ENCODE data around the gene RAB34.
"Not testable (repeated sequence)": the region's sequence is repeated elsewhere in the genome, so short reads cannot be mapped to it uniquely, and the experiment has no call there.

The RAB34 gene

DNA sequence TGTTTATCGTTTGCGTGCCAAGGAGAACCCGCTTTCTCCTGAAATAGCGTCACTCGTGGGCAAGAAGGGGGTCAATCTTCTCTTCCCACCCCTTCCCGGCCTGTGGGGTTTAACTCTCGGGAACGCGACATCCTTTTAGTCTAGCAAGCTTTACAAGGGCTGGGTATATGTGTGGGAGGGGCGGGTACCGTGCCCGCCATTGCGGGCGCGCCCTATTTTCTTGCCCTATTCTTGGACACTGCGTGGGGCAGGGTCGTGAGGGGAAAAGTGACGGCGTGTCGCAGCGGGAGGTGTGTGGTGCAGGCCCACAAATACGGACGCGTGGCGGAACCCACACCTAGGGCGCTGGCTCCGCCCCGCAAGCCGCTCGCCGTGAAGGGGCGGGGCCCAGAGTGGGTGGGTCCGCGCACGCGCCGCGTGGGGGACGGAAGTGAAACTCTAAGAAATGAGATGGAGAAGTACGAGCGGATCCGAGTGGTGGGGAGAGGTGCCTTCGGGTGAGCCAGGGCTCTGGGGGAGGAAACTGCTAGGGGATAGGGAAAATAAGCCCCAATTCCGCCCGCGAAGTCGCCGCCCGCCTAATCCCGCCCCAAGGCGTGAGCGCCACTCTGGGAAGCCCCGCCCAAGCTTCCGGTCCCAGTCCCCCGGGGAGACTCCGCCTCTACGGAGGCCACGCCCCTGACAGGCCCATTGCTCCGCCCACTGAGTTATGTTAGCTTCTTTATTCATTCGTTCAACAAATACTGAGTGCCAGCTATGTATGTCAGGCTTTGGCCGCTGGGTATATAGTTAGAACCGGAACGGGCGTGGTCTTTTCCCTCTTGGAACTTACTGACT lies 10.9 kb upstream of the RAB34 start, which contains the start of gene NEK8:
TSS of gene NEK8 (plus strand) at position 425 of the 837 bp plus-strand sequence. CDS start at position 451, 26 bp downstream.
- DNase-seq (ENCODE audit: low read depth): peak; percentile 89

DNA sequence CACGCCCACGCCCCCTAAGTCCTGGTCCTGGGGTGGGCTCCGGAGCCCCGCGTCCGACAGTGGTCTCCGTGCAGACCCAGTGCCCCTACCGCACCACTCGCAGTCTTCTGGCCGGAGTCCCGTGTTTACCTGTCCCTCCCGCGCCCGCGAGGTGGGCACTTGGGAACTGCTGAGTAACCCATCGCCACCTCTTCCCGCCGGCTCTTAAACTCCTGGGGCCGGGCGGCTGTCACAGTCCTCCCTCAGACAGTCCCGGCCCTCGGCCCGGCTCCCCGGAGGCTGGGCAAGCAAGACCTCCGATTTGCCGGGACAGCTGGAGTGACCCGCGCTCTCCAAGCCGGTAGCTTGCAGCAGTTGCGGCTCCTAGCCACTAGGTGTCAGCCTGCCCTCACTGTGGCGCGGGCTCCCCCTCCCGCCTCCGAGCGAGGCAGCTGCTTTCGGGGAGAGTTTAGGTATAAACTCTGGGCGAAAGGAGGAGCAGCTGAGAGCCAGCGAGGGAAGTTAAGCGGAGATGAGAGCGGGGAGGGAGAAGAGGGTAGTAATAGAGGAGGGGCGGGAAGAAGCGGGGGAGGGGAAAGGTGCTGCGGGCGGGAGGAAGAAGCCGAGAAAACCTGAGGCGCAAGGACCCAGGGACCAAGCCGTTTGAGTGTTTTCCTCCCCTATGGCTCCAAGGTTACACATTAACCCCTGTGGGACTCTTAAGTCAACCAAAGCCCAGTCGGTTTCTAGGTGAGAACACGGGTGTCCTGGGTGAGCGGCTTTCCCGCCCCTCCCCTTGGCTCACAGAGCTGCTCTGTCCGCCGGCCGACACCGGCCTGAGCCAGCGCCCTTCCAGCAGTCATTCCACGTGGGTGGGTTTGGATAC lies 9.2 kb upstream of the RAB34 start:
- peak; percentile 94 for DNase-seq (ENCODE audit: low read depth)

DNA sequence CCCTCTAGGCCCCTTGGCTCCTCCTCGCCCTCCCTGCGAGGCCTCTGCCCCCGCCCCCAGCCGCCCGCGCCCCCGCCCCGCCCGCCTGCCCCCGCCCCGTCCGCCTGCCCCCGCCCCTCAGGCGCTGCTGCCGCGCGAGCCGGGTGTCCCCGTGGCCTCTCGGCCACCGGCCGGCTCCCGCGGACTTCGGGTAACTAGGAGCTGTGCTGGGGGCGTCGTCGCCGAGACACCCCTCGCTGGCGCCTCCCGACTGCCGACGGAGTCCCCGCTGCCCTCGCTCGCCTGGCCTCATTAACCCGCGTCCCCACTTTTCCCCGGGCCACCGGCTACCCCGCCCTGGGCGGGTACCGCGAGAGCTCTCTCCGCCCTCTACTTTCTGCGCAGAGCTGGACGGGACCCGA lies 8.6 kb upstream of the RAB34 start, which contains the start of gene TLCD1:
TSS of gene TLCD1 (minus strand) at position 8 of the 401 bp plus-strand sequence. CDS start 136 bp downstream, outside the sequence.
- DNase-seq (ENCODE audit: low read depth): no peak

DNA sequence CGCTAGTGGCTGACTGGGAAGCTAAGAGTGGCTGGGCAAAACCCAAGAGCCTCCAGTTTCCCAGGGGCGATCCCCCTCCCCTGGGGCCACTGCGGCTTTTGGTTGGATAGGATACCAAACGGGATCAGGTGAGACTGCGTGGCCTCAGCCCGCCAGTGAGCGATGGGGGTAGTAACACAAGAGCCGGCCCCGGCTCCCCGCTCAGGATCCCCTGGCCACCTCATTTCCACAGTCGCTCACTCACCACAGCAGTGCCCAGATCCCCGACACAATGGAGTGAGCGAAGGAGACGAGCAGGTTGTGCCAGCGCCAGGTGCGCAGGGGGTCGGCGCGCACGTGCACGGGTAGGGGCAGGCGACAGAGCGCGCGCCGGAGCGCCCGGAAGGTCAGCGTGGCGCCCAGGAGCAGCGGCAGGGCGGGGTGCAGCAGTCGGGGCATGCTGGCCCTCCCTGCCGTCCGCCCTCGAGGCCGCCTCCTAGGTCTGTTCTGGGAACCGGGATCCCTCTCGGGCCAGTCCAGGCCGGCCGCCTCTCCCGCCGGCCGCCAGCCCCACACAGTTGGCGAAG lies 8.1 kb upstream of the RAB34 start:
- DNase-seq (ENCODE audit: low read depth): no peak

DNA sequence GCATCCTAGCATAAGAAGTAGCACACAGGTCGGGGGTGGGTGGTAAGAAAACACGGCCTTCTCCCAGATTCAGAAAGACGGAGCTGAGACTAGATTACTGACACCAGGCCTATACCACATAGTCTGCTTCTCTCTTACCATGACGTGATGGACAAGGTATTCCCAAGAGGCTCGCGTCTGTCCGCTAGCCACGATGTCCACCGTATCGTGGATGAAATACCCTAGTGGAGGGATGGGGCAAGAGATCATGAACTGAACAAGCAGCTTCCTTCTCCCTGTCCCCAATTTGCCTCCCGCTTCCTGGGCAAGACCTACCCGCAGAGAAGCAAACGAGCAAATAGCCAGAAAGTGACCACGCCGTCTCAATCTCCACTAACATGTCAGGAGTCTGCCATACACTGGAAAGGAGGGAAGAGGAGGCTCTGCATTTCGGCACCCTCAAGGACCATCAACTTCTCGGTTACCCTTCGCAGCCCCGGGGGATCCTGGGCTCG lies 7.5 kb upstream of the RAB34 start:
- DNase-seq (ENCODE audit: low read depth): no peak

DNA sequence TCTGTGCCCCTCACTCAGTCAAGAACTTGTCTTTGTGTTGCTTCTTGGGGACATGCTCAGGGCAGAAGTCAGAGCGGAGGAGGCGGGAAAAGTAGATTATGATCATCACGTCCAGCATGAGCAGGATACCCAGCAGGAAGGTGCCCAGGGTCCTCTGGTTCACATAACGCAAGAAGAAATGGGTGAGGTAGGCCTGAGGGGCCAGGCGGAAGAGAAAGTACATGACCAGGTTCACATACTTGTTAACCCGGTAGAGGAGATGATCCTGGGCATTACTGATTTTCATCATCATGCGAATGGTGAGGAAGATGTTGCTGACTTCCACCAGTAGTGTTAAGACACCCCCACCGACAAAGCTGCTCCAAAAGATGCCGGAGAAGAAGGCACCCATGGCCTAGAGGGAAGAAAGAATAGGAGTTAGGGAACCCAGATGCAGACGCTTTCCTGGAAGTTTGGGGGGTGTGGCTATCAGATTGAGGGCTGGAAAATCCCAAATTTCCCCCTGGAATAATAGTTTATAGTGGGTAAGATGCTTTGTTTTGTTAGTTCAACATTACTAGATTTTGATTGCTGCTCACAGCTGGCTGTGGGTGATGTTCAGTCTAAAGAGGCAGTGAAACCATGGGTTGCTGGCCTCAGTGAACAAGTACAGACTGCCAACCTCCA lies 7.0 kb upstream of the RAB34 start:
- DNase-seq (ENCODE audit: low read depth): no peak

DNA sequence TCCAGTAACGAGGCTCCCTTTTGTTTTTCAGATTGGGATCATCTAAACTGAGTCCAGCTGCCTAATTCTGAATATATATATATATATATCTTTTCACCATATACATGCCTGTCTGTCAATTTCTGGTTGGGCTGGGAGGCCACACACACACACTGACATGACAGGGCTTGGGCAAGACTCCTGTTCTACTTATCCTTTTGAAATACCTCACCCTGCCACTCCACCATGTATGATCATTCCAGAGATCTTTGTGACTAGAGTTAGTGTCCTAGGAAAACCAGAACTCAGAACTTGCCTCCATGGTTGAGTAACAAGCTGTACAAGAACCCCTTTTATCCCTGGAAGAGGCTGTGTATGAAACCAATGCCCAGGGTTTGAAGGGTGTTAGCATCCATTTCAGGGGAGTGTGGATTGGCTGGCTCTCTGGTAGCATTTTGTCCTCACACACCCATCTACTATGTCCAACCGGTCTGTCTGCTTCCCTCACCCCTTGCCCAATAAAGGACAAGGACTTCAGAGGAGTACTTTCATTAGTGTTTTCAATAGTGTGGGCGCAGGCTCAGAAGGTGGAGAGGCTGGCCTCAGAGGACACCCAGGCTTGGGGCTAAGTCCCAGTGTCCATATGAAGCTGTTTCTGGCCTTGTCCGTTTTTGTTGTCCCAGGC lies 6.3 kb upstream of the RAB34 start:
- not testable (repeated sequence) for DNase-seq (ENCODE audit: low read depth)

DNA sequence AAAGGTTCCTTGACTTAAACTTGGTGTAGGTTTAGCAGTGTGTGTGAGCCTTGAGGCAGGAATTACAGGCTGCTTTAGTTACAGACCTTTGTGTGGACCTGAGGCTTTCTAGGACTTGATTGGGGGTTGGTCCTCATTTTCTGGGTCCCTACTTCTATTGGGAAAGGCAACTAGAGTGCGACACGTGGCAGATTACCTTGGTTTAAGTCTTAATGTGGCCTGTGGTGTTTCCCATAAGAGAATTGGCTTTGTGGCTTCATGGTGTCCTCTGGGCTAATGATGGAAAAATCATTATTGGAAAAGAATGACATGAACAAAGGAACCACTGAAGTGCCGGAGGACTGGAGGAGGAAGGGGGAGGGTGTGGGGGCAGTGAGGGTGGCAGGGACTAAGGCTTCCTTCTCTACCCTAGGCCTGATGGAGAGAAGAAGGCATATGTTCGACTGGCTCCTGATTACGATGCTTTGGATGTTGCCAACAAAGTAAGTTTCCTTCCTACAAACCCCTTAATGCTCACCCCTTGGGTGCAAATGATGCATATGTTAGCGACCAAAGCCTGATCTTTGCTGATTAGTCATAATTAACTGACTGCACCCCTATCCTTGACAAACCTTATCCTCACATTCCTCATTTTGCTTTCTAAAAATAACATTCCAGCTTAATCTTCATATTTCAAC lies 5.6 kb upstream of the RAB34 start:
- DNase-seq (ENCODE audit: low read depth): no peak

DNA sequence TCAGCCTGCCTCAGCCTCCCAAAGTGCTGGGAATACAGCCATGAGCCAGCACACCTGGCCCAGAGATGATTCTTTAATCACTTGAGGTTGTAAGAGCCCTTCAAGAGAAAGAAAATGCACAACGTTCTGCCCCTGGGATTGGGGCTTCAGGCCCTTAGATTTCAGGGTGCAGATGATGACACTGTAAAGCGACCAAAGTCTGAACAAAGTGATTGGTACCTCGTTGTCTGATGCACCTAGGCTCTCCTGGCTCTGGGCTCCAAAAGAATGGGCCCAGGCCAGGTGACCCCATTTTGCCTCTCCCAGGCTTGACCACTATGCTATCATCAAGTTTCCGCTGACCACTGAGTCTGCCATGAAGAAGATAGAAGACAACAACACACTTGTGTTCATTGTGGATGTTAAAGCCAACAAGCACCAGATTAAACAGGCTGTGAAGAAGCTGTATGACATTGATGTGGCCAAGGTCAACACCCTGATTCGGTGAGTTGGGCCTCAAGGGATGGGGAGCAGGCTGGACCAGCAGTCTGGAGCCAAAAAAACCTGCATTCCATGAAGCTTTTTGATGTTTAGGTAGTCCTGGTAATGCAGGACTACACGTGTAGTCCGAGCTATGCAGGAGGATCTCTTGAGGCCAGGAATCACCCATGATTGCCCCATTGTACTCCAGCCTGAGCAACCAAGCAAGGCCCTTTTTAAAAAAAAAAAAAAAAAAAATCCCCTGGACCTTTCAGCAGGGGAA lies 4.9 kb upstream of the RAB34 start:
- no peak for DNase-seq (ENCODE audit: low read depth)

DNA sequence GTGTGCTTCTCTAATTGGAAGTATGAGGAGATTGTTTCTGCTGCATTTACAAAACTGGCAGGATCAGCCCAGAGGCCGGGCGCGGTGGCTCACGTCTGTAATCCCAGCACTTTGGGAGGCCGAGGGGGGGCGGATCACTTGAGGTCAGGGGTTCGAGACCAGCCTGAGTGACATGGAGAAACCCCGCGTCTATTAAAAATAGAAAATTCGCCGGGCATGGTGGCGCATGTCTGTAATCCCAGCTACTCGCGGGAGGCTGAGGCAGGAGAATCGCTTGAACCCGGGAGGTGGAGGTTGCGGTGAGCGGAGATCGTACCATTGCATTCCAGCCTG lies 3.3 kb upstream of the RAB34 start:
- DNase-seq (ENCODE audit: low read depth): not testable (repeated sequence)

DNA sequence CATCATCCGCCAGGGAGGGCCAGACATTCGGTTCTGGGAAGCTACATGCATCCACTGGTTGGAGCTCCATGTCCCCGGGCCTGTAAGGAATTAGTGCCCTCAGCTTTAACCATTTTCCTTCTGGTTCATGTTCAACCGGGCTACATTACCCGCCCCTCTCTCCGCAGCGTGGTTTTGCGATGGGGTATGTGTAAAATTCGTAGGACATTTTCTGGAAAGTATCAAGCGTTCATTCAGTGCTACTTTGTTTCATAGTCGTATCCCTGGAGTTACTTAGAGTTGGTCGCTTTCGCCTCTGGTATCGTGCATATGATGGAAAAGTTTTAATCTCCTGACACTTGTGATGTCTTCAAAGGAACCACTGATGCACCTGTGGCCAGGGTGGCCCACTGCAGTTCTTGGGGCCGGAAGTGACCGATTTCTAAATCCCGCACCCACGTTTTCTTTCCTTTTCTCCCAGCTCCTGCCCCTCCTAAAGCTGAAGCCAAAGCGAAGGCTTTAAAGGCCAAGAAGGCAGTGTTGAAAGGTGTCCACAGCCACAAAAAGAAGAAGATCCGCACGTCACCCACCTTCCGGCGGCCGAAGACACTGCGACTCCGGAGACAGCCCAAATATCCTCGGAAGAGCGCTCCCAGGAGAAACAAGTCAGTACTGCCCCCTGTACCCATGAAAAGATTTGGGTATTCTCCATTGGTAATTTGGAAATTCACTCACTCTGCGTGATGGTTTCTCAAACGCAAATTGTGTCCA lies 2.8 kb upstream of the RAB34 start:
- DNase-seq (ENCODE audit: low read depth): no peak

DNA sequence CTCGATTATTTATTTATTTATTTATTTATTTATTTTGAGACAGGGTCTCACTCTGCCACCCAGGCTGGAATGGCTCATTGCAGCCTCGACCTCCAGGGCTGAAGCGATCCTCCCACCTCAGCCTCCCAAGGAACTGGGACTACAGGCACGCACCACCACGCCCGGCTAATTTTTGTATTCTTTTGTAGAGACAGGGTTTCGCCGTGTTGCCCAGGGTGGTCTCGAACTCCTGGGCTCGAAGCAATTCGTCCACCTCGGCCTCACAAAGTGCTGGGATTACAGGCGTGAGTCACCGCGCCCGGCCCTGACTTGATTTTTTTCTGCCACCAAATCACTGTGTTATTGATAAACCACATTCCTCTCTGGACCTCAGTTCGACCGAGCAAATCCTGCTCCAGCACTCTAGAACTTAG lies 1.4 kb upstream of the RAB34 start:
- DNase-seq (ENCODE audit: low read depth): no peak

DNA sequence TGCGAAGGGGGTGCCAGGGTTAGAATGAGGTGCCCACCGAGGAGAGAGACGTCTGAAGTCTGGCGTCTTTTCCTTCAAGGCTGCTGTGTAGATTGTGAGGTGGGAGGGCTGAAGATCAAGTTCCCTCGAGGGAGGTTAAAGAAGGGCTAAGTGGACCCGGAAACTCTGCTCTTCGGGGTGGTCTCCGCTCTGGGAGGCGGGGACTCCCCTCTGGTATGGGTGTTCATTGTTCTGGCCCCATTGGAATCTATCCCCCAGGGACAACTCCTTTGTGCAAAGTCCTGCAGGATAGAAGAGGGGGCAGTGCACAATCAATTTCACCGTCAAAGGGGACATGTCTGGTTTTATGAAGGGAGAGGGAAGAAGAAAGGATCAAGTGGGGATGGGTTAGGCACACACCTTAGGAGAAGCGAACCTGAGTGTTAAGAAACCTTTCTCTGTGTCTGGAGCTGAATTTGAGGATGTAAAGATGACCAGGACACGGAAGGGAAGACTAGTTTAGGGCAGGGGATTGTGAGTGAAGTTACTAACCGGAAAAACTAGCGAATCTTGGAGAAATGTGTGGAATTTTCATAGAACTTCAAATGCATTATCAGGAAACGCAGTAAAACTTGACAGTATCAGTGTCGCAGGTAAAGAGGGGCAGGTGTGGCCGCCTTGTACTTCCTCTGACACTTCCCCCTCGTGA lies 809 bp upstream of the RAB34 start:
- no peak for DNase-seq (ENCODE audit: low read depth)

DNA sequence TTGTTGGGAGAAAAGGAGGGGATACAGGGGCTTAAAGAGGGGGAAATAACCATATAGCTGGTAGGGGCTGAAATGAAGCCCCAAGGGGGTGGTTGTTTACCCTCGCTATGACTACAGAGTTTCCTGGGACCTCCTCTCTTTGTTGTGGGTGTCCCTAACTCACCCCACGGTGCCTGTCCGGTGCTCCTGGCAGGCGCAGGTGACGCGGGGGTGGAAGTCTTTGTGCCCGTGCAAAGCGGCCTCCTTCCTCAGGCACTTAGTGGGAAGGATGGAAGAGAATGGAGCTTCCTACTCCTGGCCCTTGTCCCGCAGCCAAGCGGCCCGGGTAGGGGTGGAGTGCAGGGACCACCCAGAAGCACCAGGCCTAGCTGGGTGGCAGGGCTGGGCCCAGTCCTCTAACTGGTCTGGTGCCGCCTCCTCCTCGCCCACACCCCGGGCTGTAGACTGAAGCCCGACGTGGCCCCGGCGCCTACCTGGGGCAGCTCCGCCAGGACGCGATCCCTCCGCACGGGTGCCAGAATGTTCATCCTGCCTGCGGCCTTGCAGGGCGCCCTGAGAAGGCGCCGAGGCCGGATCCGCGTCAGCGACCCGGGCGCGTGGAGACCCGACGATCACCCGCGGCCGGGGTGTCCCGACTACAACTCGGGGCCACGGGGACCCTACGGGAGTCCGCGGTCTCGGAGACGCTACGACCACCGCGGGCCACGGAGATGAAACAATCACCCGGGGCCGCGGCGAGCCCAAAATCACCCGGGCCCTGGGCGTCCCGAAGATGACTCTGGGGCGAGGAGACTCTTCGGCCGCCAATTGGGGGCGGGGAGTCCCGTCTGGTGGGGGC lies 709 bp downstream of the RAB34 start:
- DNase-seq (ENCODE audit: low read depth): no peak

DNA sequence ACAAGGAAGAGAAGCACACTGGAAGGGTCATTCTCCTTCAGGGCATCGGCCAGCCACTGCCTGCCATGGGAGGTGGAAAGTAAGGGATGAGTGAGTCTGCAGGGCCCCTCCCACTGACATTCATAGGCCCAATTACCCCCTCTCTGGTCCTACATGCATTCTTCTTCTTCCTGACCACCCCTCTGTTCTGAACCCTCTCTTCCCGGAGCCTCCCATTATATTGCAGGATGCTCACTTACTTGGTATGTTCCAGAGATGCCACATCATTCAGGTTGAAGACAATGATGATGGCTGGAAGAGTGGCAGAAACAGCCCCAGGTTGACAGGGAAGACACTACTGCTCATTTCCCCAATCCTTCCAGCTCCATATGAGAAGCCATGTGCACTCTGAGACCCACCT lies 2.5 kb downstream of the RAB34 start:
- no peak for DNase-seq (ENCODE audit: low read depth)

DNA sequence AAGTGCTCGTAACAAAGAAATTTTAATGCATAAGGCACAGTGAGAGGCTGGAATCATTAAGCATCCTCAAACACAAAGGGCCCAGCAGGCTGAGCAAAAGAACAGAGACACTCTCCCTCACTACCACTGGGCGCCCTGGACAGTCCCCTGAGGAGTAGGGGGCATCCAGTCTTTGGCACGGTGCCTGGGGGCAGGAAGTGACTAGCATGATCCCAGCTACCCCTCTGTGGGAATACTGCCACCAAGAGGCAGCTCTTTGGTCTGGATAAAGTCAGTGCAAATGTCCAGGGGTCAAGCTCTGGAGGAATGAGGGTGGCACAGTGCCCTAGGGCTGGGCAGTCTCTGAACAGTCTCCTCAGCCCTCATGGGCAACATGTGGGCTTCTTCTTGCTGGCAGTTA lies 3.4 kb downstream of the RAB34 start:
- no peak for DNase-seq (ENCODE audit: low read depth)

DNA sequence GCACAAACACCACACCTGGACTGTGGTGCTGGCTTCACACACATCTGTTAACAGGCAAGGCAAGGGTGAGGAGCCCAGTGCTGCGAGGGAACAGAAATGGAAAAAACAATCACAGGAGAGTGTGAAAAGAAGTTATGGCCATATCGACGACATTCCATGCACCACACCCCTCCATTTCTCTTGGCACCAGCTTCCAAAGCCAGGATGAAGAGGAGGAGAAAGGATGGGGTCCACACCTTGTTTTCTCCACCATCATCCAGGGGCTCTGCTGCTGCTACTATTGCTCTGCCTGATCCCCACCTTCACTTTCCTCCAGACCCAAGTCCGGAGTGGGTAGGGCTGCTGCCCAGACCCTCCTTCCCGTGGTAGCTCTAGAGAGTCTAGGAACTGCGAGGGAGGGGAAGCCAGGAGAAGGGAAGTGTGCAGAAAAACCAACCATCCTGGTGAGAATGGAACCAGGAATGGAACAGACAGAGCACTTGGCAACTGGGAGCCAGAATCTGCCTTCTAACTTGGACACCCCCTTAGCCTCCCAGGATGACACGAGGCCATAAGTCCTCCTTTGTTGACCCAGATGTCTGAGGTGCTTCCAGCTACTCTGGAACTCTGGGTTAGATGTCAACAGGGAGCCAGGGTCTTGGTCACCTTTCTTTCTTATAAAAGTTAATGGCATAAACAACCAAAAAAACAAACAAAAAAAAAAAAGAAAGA lies 4.8 kb downstream of the RAB34 start:
- no peak for DNase-seq (ENCODE audit: low read depth)

Data from CMK (cell line).